Measurements from ENCODE around the gene HIRA. TPM values are rescaled to one million over a fixed set of nuclear protein-coding genes. Genes with fewer than 3 reads are reported as not detected.
A peak's percentile ranks its signal among the peaks of the same experiment; 100 is the strongest.
"Not testable (repeated sequence)": the region's sequence is repeated elsewhere in the genome, so short reads cannot be mapped to it uniquely, and the experiment has no call there.

Gene HIRA
- total RNA-seq, 2 experiments from 2014 or later: 31.2 to 55.7 TPM

GRCh38 chr22:19446603-19447329 is 15.2 kb upstream of the HIRA start:
- intact Hi-C loops (cut with micrococcal nuclease; ENCODE audit: unreplicated experiment): loop anchor here (5.0 kb wide), 4 partner anchors 36 to 1369 kb away; partner anchors contain the start of genes PEX26 and SLC25A1
- Histone ChIP-seq H3K27ac (ENCODE audit: low read depth, low read length, poor library complexity, severe bottlenecking) (peak overlapping the region; percentile 71), H3K79me2 (ENCODE audit: insufficient read depth, low read depth, low read length) (peaks cover 60% of the 10 kb centered on the region), H4K20me1 (ENCODE audit: insufficient read depth, low read length) (peaks cover 20% of the 10 kb centered on the region), H3K9me3 (ENCODE audit: low read length) (no peaks in the 10 kb centered on the region), H3K4me3 (ENCODE audit: low read depth, low read length, poor library complexity, severe bottlenecking) (peak overlapping the region; percentile 91), H2AFZ (ENCODE audit: low read length) (peak overlapping the region; percentile 75; the same call in 1 of the 2 replicates), H3K36me3 (ENCODE audit: insufficient read depth, low read length) (peaks cover 77% of the 10 kb centered on the region), H3K4me2 (ENCODE audit: low read length) (peak overlapping the region; percentile 71), H3K4me1 (ENCODE audit: insufficient read depth, low read length, poor library complexity, severe bottlenecking) (peaks cover 27% of the 10 kb centered on the region), H3K9me2 (ENCODE audit: insufficient read depth, low read length) (no peaks in the 10 kb centered on the region)
- no TSS peak for BruUV-seq (replicated peaks)
- CTCF ChIA-PET (ENCODE audit: unreplicated experiment): no interaction called here
- DNase-seq (ENCODE audit: low spot score): no peak
- no peak for TF ChIP-seq CTCF (conservative IDR thresholded peaks at IDR 0.05; ENCODE audit: low read length)
- no peak for TF ChIP-seq EZH2phosphoT487 (IDR thresholded peaks at IDR 0.05; ENCODE audit: borderline replicate concordance, low read depth, low read length)
- POLR2A ChIA-PET: interaction anchor here (1.0 kb wide), 1 partner anchor 13 kb away, joined by 3 read pairs; no protein-coding TSS in a partner anchor

GRCh38 chr22:19445279-19445982 is 13.9 kb upstream of the HIRA start:
- H3K4me2 ChIP-seq (ENCODE audit: low read length): peak overlapping the region; percentile 71; the same call in 1 of the 2 replicates
- DNase-seq (ENCODE audit: low spot score); CTCF ChIA-PET (ENCODE audit: unreplicated experiment); BruUV-seq (replicated peaks); H3K27ac ChIP-seq (ENCODE audit: low read depth, low read length, poor library complexity, severe bottlenecking); H3K4me3 ChIP-seq (ENCODE audit: low read depth, low read length, poor library complexity, severe bottlenecking); H3K9me3 ChIP-seq (ENCODE audit: low read length); H2AFZ ChIP-seq (ENCODE audit: low read length); H3K9me2 ChIP-seq (ENCODE audit: insufficient read depth, low read length): not testable (repeated sequence)
- peaks cover 20% of the 10 kb centered on the region for H4K20me1 ChIP-seq (ENCODE audit: insufficient read depth, low read length)
- peaks cover 27% of the 10 kb centered on the region for H3K4me1 ChIP-seq (ENCODE audit: insufficient read depth, low read length, poor library complexity, severe bottlenecking)
- peaks cover 76% of the 10 kb centered on the region for H3K36me3 ChIP-seq (ENCODE audit: insufficient read depth, low read length)
- POLR2A ChIA-PET: interaction anchor here (1.5 kb wide), 1 partner anchor 11 kb away, joined by 4 read pairs; no protein-coding TSS in a partner anchor
- intact Hi-C loops (cut with micrococcal nuclease; ENCODE audit: unreplicated experiment): loop anchor here (5.0 kb wide), 4 partner anchors 37 to 1368 kb away; partner anchors contain the start of genes PEX26 and SLC25A1
- H3K79me2 ChIP-seq (ENCODE audit: insufficient read depth, low read depth, low read length): peaks cover 69% of the 10 kb centered on the region

- peaks cover 18% of the 10 kb centered on the region for H3K4me1 ChIP-seq (ENCODE audit: insufficient read depth, low read length, poor library complexity, severe bottlenecking)
- no peaks in the 10 kb centered on the region for H3K9me2 ChIP-seq (ENCODE audit: insufficient read depth, low read length)
- H3K36me3 ChIP-seq (ENCODE audit: insufficient read depth, low read length): peaks cover 69% of the 10 kb centered on the region
- no peak overlapping the region for H3K4me3 ChIP-seq (ENCODE audit: low read depth, low read length, poor library complexity, severe bottlenecking)
- H3K4me2 ChIP-seq (ENCODE audit: low read length): no peak overlapping the region
- no peaks in the 10 kb centered on the region for H3K9me3 ChIP-seq (ENCODE audit: low read length)
- no peak overlapping the region for H3K27ac ChIP-seq (ENCODE audit: low read depth, low read length, poor library complexity, severe bottlenecking)
- ChIA-PET CTCF (ENCODE audit: unreplicated experiment) (no interaction called here), POLR2A (no interaction called here)
- peaks cover 66% of the 10 kb centered on the region for H3K79me2 ChIP-seq (ENCODE audit: insufficient read depth, low read depth, low read length)
- no peak overlapping the region for H2AFZ ChIP-seq (ENCODE audit: low read length)
- TF ChIP-seq CTCF (conservative IDR thresholded peaks at IDR 0.05; ENCODE audit: low read length) (no peak), EZH2phosphoT487 (IDR thresholded peaks at IDR 0.05; ENCODE audit: borderline replicate concordance, low read depth, low read length) (no peak)
- no TSS peak for BruUV-seq (replicated peaks)
- no peak for DNase-seq (ENCODE audit: low spot score)
- intact Hi-C loops (cut with micrococcal nuclease; ENCODE audit: unreplicated experiment): no loop called here
- peaks cover 20% of the 10 kb centered on the region for H4K20me1 ChIP-seq (ENCODE audit: insufficient read depth, low read length)
Measured at GRCh38 chr22:19443544-19444211, 12.1 kb upstream of the HIRA start.

Data from OCI-LY7 (cell line).